Panc1 (cell line): ENCODE results near the gene THBS1.

Experiments used
- SIN3A ChIP-seq: IDR thresholded peaks from 2 replicates; pipeline ENCODE4 v1.6.1; 2012; ENCODE audit warnings: low read depth, mild to moderate bottlenecking, low read length, moderate library complexity, borderline replicate concordance; ENCODE audit not compliant: insufficient read depth
- TF ChIP-seq, protein P1 (sequence below): fragments of 450-650 bp; IDR thresholded peaks from 2 replicates; pipeline ENCODE4 v1.5.1; 2017; ENCODE audit warnings: mild to moderate bottlenecking
- TF ChIP-seq, protein P2 (sequence below), 2 experiments: IDR thresholded peaks; 2 replicates each; pipeline ENCODE4 v1.6.1; 2011 to 2012; ENCODE audit warnings: low read depth in 2 of 2, control low read depth in 1 of 2, low read length in 1 of 2, mild to moderate bottlenecking in 1 of 2, moderate library complexity in 1 of 2; ENCODE audit not compliant: insufficient read depth in 1 of 2

DNA sequence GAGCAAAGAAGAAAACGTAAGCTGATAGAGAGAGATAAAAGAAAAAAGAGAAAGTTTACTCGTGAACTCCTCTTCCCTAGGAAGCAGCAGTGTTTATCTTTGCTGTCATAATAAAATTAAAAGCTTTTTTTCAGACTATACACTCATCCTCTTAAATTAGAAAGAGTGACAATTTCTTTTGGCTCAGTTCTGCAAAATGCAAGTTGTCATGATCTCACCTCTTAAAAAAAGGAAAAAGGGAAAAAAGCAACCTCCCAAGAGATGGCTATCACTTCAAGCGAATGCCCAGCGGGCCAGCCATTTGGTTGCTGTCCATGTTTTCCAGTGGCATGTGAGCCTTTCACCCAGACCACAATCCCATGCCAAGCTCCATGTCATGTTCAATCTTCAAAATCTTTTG, 7.0 kb upstream of the THBS1 start:
- TF ChIP-seq, protein P1, sequence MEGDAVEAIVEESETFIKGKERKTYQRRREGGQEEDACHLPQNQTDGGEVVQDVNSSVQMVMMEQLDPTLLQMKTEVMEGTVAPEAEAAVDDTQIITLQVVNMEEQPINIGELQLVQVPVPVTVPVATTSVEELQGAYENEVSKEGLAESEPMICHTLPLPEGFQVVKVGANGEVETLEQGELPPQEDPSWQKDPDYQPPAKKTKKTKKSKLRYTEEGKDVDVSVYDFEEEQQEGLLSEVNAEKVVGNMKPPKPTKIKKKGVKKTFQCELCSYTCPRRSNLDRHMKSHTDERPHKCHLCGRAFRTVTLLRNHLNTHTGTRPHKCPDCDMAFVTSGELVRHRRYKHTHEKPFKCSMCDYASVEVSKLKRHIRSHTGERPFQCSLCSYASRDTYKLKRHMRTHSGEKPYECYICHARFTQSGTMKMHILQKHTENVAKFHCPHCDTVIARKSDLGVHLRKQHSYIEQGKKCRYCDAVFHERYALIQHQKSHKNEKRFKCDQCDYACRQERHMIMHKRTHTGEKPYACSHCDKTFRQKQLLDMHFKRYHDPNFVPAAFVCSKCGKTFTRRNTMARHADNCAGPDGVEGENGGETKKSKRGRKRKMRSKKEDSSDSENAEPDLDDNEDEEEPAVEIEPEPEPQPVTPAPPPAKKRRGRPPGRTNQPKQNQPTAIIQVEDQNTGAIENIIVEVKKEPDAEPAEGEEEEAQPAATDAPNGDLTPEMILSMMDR, result no peak
- TF ChIP-seq SIN3A, result no peak
- TF ChIP-seq, protein P2, sequence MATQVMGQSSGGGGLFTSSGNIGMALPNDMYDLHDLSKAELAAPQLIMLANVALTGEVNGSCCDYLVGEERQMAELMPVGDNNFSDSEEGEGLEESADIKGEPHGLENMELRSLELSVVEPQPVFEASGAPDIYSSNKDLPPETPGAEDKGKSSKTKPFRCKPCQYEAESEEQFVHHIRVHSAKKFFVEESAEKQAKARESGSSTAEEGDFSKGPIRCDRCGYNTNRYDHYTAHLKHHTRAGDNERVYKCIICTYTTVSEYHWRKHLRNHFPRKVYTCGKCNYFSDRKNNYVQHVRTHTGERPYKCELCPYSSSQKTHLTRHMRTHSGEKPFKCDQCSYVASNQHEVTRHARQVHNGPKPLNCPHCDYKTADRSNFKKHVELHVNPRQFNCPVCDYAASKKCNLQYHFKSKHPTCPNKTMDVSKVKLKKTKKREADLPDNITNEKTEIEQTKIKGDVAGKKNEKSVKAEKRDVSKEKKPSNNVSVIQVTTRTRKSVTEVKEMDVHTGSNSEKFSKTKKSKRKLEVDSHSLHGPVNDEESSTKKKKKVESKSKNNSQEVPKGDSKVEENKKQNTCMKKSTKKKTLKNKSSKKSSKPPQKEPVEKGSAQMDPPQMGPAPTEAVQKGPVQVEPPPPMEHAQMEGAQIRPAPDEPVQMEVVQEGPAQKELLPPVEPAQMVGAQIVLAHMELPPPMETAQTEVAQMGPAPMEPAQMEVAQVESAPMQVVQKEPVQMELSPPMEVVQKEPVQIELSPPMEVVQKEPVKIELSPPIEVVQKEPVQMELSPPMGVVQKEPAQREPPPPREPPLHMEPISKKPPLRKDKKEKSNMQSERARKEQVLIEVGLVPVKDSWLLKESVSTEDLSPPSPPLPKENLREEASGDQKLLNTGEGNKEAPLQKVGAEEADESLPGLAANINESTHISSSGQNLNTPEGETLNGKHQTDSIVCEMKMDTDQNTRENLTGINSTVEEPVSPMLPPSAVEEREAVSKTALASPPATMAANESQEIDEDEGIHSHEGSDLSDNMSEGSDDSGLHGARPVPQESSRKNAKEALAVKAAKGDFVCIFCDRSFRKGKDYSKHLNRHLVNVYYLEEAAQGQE (IDR thresholded peaks at IDR 0.05; ENCODE audit: insufficient read depth in 1 of 2, low read depth in 2 of 2, low read length in 1 of 2), result no peak
